CD4-positive, alpha-beta T cell treated with Interleukin-15 for 4 hours (primary cell): ENCODE results near the gene CITED2.
A peak's percentile ranks its signal among the peaks of the same experiment; 100 is the strongest.

Experiments used
- DNase-seq: peaks from one replicate; pipeline ENCODE4 v3.0.0-alpha.2; 2020; ENCODE audit warnings: low spot score

Gene CITED2

GRCh38 chr6:139329224-139329623, 45.2 kb downstream of the CITED2 start:
- no peak for DNase-seq

- DNase-seq = no peak
These were observed 47.4 kb downstream of the CITED2 start for GRCh38 chr6:139327038-139327437.

GRCh38 chr6:139325686-139326085, 48.8 kb downstream of the CITED2 start:
- no peak for DNase-seq

GRCh38 chr6:139325125-139325524, 49.3 kb downstream of the CITED2 start:
- no peak for DNase-seq

GRCh38 chr6:139324301-139324555, 50.2 kb downstream of the CITED2 start:
- no peak for DNase-seq

GRCh38 chr6:139323511-139324300, 50.7 kb downstream of the CITED2 start:
- DNase-seq = peak; percentile 87
